SK-MEL-5 (cell line): ENCODE results near the gene RELL1. TPM values are rescaled to one million over a fixed set of nuclear protein-coding genes. Genes with fewer than 3 reads are reported as not detected.
A peak's percentile ranks its signal among the peaks of the same experiment; 100 is the strongest.

Source experiments
- DNase-seq: peaks from one replicate; pipeline ENCODE4 v3.0.0-alpha.2; 2016; ENCODE audit warnings: low read depth, low spot score
- in situ Hi-C: cut with HindIII; loops from 2 replicates; pipeline ENCODE4 v1.10.0; 2016; ENCODE audit warnings: low sequenced_read_pairs, high pct_unique_total_duplicates, low pct_unique_long_range_greater_than_20kb
- small RNA-seq, 2 experiments: library from RNA; depleted of rRNA; stranded (forward); fragments of <200 nt; gene quantifications; one replicate each; pipeline ENCODE3, GENCODE V24; 2014
- total RNA-seq: library from RNA; depleted of rRNA; stranded (reverse); fragments of >200 nt; shearing (Covaris generic); gene quantifications from 2 replicates; pipeline ENCODE4 v1.2.3, GENCODE V29; 2014; rRNA removed

Gene RELL1
- total RNA-seq, 1 experiment from 2014 or later = 40.7 TPM

- in situ Hi-C loops = no loop called here
Measured at GRCh38 chr4:37590016-37590415, 96.2 kb downstream of the RELL1 start.

GRCh38 chr4:37588150-37588549 is 98.0 kb downstream of the RELL1 start:
- in situ Hi-C loops = no loop called here
- DNase-seq = no peak

More at GRCh38 chr4:37590016-37590415, 96.2 kb downstream of the RELL1 start:
- no peak for DNase-seq

- DNase-seq = no peak
- in situ Hi-C loops = no loop called here
Measured at GRCh38 chr4:37586194-37586593, 100.0 kb downstream of the RELL1 start.

- in situ Hi-C loops = no loop called here
- DNase-seq = no peak
Measured at GRCh38 chr4:37584493-37585060, 101.6 kb downstream of the RELL1 start.

- DNase-seq = no peak
- in situ Hi-C loops = no loop called here
Measured at GRCh38 chr4:37584071-37584470, 102.1 kb downstream of the RELL1 start.

- DNase-seq = no peak
- in situ Hi-C loops = no loop called here
Measured at GRCh38 chr4:37573566-37573965, 112.6 kb downstream of the RELL1 start.

- DNase-seq = no peak
- in situ Hi-C loops = no loop called here
Measured at GRCh38 chr4:37568489-37568888, 117.7 kb downstream of the RELL1 start.

GRCh38 chr4:37567836-37568235 is 118.3 kb downstream of the RELL1 start:
- no peak for DNase-seq
- in situ Hi-C loops = no loop called here

- no peak for DNase-seq
- in situ Hi-C loops = no loop called here
Measured at GRCh38 chr4:37562592-37562991, 123.6 kb downstream of the RELL1 start.

GRCh38 chr4:37561803-37562207 is 124.4 kb downstream of the RELL1 start:
- in situ Hi-C loops = no loop called here
- peak; percentile 42 for DNase-seq

- DNase-seq = no peak
- in situ Hi-C loops = no loop called here
Measured at GRCh38 chr4:37561196-37561802, 124.9 kb downstream of the RELL1 start.

Small RNA genes within 50 kb of the gene (small RNA-seq; reads per million reads assigned to genes)
- gene RF00019 = 0 reads per million in 2 experiments

Other genes starting within 250 kb of the RELL1 start
- gene PGM2, start 140.3 kb upstream of the RELL1 start, total RNA-seq = 30.0 and 32.4 TPM in 2 replicates
- gene TBC1D1, start 204.7 kb upstream of the RELL1 start, total RNA-seq = 51.9 and 54.9 TPM in 2 replicates